ENCODE data around the gene LAMA2. TPM values are rescaled to one million over a fixed set of nuclear protein-coding genes. Genes with fewer than 3 reads are reported as not detected.

LAMA2 gene
- total RNA-seq, 4 donors from 2014 or later = 15.1 to 27.3 (median 25.0) TPM

DNA sequence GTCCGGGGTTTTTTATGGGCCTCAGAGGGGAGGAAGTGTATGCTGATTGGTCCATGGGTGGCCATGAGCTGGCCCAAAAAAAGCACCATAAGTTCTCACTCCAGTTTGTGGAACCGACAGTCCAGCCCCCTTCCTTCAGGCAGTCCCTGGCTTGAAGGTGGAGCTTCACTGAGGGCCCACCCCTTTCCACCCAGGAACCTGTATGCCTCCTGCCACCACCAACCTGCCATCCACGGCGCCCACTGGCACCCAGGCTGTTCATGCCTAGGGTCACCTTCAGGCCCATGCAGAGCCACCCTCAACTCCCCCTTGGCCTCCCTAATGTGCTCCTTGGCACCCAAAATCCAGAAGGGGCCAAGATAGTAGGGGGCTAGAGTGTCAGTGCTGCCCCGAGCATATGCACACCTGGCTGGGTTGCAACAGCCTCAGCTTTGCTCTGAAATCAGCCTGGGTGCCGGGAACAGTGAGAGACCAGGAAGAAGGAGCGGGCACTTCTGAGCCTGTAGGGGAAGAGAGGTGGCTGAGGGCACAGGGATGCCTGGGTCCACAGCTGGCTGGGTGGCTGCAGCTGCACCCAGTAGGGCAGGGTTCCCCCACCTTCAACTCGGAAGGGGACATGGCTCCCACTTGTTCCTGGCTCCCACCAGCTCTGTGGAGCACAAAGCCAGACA is 534.6 kb downstream of the LAMA2 start:
- Histone ChIP-seq H3K9me3 (no peaks in the 10 kb centered on the region), H3K36me3 (no peaks in the 10 kb centered on the region), H3K27me3 (no peaks in the 10 kb centered on the region), H3K4me3 (no peak overlapping the region), H3K27ac (no peak overlapping the region), H3K4me1 (no peaks in the 10 kb centered on the region)
- WGBS = 95% methylated on average over 5 of the region's 8 CpGs
- TF ChIP-seq POLR2AphosphoS5 (IDR thresholded peaks at IDR 0.05) = no peak
- TF ChIP-seq POLR2A (IDR thresholded peaks at IDR 0.05) = no peak
- TF ChIP-seq EP300 (IDR thresholded peaks at IDR 0.05) = no peak
- TF ChIP-seq, protein P1, sequence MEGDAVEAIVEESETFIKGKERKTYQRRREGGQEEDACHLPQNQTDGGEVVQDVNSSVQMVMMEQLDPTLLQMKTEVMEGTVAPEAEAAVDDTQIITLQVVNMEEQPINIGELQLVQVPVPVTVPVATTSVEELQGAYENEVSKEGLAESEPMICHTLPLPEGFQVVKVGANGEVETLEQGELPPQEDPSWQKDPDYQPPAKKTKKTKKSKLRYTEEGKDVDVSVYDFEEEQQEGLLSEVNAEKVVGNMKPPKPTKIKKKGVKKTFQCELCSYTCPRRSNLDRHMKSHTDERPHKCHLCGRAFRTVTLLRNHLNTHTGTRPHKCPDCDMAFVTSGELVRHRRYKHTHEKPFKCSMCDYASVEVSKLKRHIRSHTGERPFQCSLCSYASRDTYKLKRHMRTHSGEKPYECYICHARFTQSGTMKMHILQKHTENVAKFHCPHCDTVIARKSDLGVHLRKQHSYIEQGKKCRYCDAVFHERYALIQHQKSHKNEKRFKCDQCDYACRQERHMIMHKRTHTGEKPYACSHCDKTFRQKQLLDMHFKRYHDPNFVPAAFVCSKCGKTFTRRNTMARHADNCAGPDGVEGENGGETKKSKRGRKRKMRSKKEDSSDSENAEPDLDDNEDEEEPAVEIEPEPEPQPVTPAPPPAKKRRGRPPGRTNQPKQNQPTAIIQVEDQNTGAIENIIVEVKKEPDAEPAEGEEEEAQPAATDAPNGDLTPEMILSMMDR (IDR thresholded peaks at IDR 0.05) = no peak
- no peak for DNase-seq (ENCODE audit: low spot score in 2 of 2)

DNA sequence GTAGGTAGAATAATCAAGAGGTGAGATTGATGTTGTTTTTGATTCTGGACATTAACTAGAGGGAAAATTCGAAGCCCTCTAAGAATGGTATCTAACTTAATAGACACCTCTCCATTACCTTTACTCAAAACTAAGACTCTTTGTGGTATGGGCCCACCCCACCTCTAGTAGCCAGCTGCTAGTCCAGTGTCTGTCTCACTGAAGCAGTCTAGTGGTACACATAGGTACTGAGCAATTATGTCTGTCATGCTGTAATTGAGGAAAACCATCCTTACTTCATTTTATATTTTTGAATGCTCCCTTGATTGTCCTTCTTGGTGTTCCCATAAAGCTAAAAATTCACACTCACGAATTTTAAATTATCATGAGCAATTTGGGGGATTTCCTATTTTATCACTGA is 536.4 kb downstream of the LAMA2 start:
- no peak for TF ChIP-seq EP300 (IDR thresholded peaks at IDR 0.05)
- TF ChIP-seq, protein P1 (IDR thresholded peaks at IDR 0.05) = no peak
- no peak for TF ChIP-seq POLR2A (IDR thresholded peaks at IDR 0.05)
- no peak for TF ChIP-seq POLR2AphosphoS5 (IDR thresholded peaks at IDR 0.05)
- Histone ChIP-seq H3K27ac (no peak overlapping the region), H3K9me3 (no peaks in the 10 kb centered on the region), H3K4me3 (no peak overlapping the region), H3K36me3 (no peaks in the 10 kb centered on the region), H3K4me1 (no peaks in the 10 kb centered on the region), H3K27me3 (no peaks in the 10 kb centered on the region)
- DNase-seq (ENCODE audit: low spot score in 2 of 2) = no peak
- WGBS = 73% methylated on average over 2 of the region's 2 CpGs

DNA sequence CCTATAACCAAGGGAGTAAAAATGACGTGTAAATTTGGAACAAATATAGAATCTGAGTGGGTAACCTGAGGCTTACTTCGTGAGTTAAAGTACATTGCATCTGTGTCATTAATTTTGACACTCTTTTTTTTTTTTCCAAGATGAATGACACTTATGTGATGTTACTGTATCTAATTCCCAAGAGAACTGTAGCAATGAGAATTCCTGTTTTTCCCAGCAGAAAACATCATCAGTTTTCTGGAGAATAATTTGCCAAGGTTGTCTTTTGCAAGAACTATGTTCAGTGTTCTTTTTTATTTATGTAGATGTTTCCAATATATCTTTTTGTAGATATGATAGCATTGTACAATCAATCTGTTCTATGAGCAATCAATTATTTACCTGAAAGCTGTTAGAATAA is 543.4 kb downstream of the LAMA2 start:
- 58% methylated on average over 2 of the region's 2 CpGs for whole genome bisulfite sequencing
- Histone ChIP-seq H3K4me1 (no peaks in the 10 kb centered on the region), H3K36me3 (no peaks in the 10 kb centered on the region), H3K4me3 (no peak overlapping the region), H3K27me3 (no peaks in the 10 kb centered on the region), H3K9me3 (no peaks in the 10 kb centered on the region), H3K27ac (no peak overlapping the region)
- no peak for TF ChIP-seq EP300 (IDR thresholded peaks at IDR 0.05)
- DNase-seq (ENCODE audit: low spot score in 2 of 2) = no peak

DNA sequence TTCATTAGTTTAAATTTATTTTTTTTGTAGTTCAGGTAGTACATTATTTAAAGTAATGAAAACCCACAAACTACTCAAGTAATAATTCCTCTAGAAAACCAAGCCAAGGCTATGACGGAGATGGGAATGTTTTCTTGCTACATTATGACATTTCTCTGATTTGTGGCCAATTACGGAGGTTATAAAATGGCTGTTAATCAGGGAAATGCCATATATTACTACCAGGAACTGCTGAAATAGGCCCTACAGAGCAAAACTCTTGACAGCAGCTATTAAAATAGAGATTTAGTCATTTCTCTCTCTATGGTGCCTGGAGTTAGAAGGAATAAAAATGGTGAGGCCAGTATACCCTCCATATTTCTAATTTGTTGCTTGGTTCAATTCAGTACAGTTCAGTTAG is 547.0 kb downstream of the LAMA2 start:
- TF ChIP-seq EP300 (IDR thresholded peaks at IDR 0.05) (no peak), POLR2AphosphoS5 (IDR thresholded peaks at IDR 0.05) (no peak)
- TF ChIP-seq, protein P1 (IDR thresholded peaks at IDR 0.05) = no peak
- no peaks in the 10 kb centered on the region for H3K27me3 ChIP-seq
- H3K4me1 ChIP-seq = no peaks in the 10 kb centered on the region
- DNase-seq (ENCODE audit: low spot score in 2 of 2) = no peak
- H3K9me3 ChIP-seq = no peaks in the 10 kb centered on the region
- no peak overlapping the region for H3K27ac ChIP-seq
- H3K36me3 ChIP-seq = no peaks in the 10 kb centered on the region
- 66% methylated on average over 2 of the region's 2 CpGs for WGBS
- H3K4me3 ChIP-seq = no peak overlapping the region

DNA sequence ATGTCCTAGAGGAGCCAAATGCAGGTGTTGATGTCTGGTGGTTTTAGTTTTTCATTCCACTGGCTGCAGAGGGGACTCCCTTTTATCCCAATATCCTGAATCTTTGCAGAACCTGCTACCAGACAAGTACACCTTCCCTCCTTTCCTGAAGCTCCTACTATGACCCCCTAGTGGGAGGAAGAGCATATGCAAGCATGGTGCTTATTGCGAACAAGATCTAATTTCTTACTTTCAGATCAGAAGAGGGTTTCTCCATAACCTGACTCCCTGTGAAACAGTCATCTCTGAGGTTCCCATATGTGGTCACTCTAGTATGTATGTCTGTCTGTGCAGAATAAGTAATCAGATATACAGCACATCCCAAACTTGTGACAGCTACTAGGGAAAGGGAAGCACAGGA is 549.8 kb downstream of the LAMA2 start:
- no peaks in the 10 kb centered on the region for H3K27me3 ChIP-seq
- no peak overlapping the region for H3K4me3 ChIP-seq
- H3K9me3 ChIP-seq = no peaks in the 10 kb centered on the region
- no peak overlapping the region for H3K27ac ChIP-seq
- WGBS = 92% methylated on average over 1 of the region's 1 CpG
- no peaks in the 10 kb centered on the region for H3K4me1 ChIP-seq
- H3K36me3 ChIP-seq = no peaks in the 10 kb centered on the region
- TF ChIP-seq POLR2A (IDR thresholded peaks at IDR 0.05) = no peak
- no peak for DNase-seq (ENCODE audit: low spot score in 2 of 2)

DNA sequence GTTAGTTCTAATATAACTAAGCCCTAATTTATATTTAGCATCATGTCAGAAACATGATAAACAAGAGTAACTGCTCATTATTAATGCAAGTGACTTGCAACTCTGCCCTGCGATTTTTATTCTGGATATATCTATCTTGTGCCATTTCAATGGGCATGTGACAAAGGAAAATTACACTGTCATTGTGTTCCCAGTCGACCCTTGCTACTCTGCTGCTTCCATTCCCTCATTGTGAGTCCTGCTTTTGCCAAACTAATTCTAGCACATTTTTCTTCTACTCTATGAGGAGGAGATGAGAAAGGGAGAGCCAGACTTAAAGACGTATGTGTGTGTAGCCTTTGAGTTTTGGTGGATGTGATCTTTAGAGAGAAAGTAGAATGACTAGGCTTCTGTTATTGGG is 551.2 kb downstream of the LAMA2 start:
- Histone ChIP-seq H3K4me1 (no peaks in the 10 kb centered on the region), H3K27me3 (no peaks in the 10 kb centered on the region), H3K4me3 (no peak overlapping the region), H3K36me3 (no peaks in the 10 kb centered on the region), H3K27ac (no peak overlapping the region), H3K9me3 (no peaks in the 10 kb centered on the region)
- TF ChIP-seq POLR2AphosphoS5 (IDR thresholded peaks at IDR 0.05) (no peak), EP300 (IDR thresholded peaks at IDR 0.05) (no peak), POLR2A (IDR thresholded peaks at IDR 0.05) (no peak)
- TF ChIP-seq, protein P1 (IDR thresholded peaks at IDR 0.05) = no peak
- DNase-seq (ENCODE audit: low spot score in 2 of 2) = no peak
- WGBS = 80% methylated on average over 3 of the region's 3 CpGs

Measured in suprapubic skin (tissue), 4 donors.